Dermis blood vessel endothelial cell (primary cell): ENCODE data around the gene ACSM6. TPM values are rescaled to one million over a fixed set of nuclear protein-coding genes. Genes with fewer than 3 reads are reported as not detected.

ENCODE experiments used
- DNase-seq: peaks from one replicate; pipeline ENCODE4 v3.0.0; 2010
- total RNA-seq: library from RNA; depleted of rRNA; stranded (reverse); fragments of >200 nt; gene quantifications from 2 replicates; pipeline ENCODE4 v1.2.3, GENCODE V29; 2014

Gene ACSM6
- total RNA-seq, 1 donor from 2014 or later: not detected

DNA sequence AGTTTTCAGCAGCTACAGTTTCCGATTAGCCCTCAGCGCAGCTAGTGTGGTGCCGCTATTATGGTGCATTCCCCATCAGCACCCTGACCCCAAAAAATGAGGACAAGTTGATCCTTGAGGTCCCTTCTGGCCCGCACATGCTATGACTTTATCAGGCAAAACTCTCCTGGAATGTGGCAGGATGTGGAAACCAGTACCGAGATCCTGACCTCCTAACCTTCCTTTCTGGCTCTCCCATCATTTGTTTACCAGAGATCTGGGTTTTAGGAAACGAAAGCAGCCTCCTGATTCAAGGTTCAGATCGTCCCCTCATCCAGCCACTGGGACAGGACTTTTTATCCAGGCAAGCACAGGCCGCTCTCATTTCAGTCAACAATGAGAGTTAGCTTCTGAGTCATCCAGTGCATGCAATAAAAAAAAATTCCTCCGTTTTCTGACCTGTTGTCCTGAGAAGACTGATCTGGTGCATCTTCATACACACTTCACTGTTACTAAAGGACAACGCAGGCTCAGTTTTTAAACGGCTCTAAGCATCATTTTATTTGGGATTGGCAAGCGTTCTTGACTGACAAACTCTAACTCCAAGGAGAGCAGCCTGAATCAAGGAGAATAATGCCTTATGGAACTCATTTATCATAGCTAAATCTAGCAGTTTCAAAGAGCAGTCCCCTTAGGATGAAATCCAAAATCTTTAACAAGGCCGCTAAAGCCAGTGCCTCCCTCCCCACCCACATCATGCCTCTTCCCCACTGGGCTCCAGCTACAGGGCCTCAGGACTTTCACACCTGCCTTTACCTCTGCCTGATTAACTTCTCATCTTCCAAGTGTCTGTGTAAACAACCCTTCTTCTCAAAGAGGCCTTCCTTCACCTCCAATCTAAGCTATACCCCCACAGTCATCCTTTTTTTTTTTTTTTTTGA is 79.6 kb downstream of the ACSM6 start:
- DNase-seq: peak; percentile 91

GRCh38 chr10:95275726-95276366 is 81.8 kb downstream of the ACSM6 start:
- DNase-seq: no peak

DNA sequence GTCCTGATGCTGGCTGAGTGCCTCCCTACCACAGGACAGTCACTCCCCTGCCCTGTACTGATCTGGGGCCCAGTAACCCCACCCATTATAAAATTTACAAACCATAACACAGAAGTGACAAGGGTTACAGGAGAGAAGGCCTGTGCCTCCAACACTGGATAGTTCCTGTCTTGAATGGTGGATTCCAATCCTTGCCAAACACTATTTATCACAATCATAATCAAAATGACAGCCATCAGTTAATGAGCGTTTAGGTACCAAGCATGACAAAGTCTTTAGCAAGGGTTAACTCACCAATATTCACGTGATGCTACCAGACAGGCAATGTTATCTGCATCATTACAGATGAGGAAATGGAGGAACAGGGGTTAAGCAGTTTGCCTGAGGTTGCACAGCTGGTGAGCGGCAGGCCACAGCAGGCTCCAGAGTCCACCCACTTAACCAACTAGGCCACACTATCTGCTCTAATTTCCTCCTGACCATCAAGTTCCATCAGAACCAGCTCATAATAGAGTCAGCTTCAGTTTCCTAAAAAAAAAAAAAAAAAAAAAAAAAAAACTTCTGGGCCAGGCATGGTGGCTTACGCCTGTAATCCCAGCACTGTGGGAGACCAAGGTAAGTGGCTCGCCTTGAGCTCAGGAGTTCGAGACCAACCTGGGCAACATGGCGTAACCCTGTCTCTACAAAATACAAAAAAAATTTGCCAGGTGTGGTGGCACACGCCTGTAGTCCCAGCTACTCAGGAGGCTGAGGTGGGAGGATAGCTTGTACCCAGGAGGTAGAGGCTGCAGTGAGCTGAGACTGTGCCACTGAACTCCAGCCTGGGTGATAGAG is 82.5 kb downstream of the ACSM6 start:
- no peak for DNase-seq

- DNase-seq: no peak
Measured at GRCh38 chr10:95277201-95277570, 83.1 kb downstream of the ACSM6 start.

GRCh38 chr10:95277614-95278013 is 83.6 kb downstream of the ACSM6 start:
- DNase-seq: no peak

Other genes starting within 250 kb of the ACSM6 start
- gene CYP2C8, start 124.7 kb upstream of the ACSM6 start, total RNA-seq: under 0.01 and 0.05 TPM in 2 replicates
- gene PDLIM1, start 96.8 kb downstream of the ACSM6 start, total RNA-seq: 62.5 and 188 TPM in 2 replicates